DLD1 (cell line): ENCODE results near the gene OGFOD3.

Source experiments
- in situ Hi-C: cut with HindIII; loops from 2 replicates; pipeline ENCODE4 v1.10.0; 2017; ENCODE audit warnings: low sequenced_read_pairs

OGFOD3 gene

DNA sequence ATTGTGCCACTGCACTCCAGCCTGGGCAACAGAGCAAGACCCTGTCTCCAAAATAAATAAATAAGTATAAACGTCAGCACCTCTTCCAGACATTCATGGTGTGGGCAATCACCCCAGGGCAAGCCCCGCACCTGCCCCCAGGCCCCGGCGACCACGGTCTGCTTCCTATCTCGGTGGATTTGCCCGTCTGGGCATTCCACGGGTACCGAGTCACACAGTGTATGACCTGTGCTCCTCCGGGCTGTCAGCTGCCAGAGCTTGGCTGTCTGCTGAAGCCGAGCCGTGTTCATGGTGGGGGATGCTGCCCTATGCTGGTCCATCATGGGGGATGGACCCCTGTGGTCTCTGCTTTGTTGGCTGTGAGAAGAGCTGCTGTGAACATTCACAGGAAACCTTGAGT, 16.7 kb upstream of the OGFOD3 start:
- in situ Hi-C loops, result no loop called here

- in situ Hi-C loops, result no loop called here
Measured at GRCh38 chr17:82434216-82434565, 15.8 kb upstream of the OGFOD3 start.

DNA sequence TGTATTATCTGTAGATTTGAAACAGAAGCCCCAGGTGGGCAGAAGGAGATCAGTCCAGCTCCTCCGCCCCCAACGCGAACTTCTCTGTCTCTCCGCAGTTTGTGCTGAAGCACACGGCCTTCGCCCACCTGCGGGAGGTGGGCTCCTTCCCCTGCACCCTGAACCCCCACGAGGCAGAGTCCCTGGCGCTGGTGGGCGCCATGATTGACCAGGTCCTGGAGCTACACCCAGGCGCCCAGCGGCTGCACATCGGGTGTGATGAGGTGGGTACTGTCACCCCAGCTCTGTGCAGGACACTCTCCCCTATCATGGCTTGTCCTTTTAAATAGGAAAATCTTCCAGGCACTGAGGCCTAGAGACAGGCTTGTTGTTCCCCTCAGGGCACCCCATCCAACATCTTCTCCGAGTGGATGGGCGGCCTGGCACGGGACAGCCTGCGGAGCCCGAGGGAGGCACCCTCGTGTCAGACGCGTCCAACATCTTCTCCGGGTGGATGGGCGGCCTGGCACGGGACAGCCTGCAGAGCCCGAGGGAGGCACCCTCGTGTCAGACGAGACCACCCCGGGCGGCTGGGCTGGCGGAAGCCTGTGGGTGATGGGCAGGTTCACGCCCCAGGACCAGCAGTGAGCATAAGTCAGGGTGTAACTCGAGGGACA, 15.3 kb upstream of the OGFOD3 start:
- in situ Hi-C loops, result no loop called here

- in situ Hi-C loops, result no loop called here
Measured at GRCh38 chr17:82432017-82432416, 13.6 kb upstream of the OGFOD3 start.

DNA sequence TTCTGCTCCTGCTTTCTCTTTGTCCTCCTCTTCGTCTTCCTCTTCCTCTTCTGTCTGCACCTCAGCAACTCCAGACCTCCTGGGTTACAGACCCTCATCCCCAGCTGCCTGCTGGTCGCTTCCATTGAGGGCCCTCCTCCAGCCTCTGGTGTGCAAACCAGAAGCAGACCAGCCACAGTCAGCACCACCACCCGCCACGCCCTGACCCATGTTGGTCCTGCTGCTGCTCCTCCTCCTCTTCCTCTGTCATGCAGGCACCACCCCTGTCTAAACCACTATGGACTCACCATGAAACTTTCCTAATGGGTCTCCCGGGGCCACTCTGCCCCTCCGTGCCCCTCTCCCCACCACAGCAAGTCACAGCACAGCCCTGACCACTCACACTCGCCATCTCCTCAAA, 11.4 kb upstream of the OGFOD3 start:
- in situ Hi-C loops, result no loop called here

GRCh38 chr17:82428546-82428945, 10.2 kb upstream of the OGFOD3 start:
- in situ Hi-C loops, result no loop called here

DNA sequence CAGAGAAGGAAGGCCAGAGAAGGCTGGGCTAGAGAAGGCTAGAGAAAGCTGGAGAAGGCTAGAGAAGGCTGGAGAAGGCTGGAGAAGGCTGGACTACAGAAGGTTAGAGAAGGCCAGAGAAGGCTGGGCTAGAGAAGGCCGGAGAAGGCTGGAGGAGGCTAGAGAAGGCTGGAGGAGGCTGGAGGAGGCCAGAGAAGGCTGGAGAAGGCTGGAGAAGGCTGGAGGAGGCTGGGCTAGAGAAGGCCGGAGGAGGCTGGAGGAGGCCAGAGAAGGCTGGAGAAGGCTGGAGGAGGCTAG, 6.4 kb upstream of the OGFOD3 start:
- in situ Hi-C loops, result no loop called here

DNA sequence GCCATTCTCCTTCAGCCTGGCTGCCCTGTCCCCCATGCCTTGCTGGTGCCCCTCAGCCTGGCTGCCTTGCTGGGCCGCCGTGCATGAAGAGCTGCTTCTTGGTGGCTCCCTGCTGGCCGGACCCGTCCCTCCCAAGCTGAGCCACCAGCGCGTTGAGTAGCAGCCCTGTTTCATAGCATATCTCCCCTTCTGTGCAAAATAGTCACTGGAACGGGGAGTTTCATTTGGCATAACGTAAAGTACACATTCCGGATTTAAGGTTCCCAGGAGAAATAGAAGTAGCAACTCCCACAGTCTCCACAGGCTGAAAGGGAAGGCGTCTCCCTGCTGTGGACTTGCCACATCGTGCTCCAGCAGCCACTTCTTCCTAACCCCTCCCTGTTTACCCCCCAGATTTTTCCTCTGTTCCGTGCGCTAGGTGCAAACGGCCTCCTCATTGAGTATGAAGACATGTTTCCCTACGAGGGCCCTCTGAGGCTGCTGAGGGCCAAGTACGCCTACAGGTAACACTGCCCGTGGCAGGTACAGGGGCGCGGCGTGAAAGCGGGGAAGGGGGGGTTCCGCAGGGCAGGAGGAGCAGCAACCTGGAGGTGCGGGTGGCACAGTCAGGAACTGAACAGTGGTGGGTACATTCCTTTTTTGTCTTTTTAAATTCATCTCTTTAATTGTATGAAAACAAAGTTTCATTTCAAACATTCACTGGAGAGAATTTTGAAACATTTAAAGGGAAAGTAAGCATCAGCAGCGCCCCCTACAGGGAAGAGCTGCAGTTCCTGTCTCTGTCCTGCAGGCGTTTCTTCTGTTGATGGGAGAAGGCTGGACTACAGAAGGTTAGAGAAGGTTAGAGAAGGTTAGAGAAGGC, 5.8 kb upstream of the OGFOD3 start:
- in situ Hi-C loops, result no loop called here

DNA sequence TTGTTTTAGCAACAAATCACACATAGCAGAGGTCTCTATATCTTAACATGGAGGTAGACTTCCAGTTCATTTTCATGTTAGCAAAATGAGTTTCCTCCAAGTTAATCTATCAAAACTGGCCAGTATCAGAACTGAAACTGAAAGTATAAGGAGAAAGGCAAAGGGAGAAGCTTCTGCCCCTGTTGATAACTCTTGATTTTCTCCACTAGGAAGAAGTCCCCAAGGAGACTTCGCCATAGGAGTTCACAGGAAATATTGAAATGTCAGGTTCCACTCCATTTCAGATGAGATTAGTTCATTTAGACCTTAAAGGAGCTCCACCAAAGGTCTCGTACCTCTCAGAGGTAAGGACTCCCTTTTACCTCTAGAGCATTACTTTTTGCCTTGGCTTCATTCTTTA, 1.2 kb upstream of the OGFOD3 start:
- in situ Hi-C loops, result loop anchor here (10.0 kb wide), 1 partner anchor 55 kb away; no protein-coding TSS in a partner anchor

GRCh38 chr17:82416771-82417170, 1.6 kb downstream of the OGFOD3 start:
- in situ Hi-C loops, result loop anchor here (10.0 kb wide), 1 partner anchor 52 kb away; no protein-coding TSS in a partner anchor

- in situ Hi-C loops, result loop anchor here (10.0 kb wide), 1 partner anchor 51 kb away; no protein-coding TSS in a partner anchor
Measured at GRCh38 chr17:82416264-82416663, 2.1 kb downstream of the OGFOD3 start.

DNA sequence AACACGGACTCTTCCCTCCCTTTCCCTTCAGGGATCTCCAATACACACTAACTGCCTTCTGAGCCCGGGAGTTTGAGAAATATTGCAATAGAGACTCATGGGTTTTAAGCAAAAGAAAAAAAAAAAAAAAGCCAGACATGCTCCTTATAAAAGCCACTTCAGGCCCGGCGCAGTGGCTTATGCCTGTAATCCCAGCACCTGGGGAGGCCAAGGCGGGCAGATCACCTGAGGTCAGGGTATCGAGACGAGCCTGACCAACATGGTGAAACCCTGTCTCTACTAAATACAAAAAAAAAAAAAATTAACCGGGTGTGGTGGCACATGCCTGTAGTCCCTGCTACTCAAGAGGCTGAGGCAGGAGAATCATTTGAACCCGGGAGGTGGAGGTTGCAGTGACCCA, 2.6 kb downstream of the OGFOD3 start:
- in situ Hi-C loops, result loop anchor here (10.0 kb wide), 1 partner anchor 51 kb away; no protein-coding TSS in a partner anchor

GRCh38 chr17:82415336-82415735, 3.0 kb downstream of the OGFOD3 start:
- in situ Hi-C loops, result loop anchor here (10.0 kb wide), 1 partner anchor 51 kb away; no protein-coding TSS in a partner anchor

GRCh38 chr17:82414548-82415281, 3.7 kb downstream of the OGFOD3 start:
- in situ Hi-C loops, result loop anchor here (10.0 kb wide), 1 partner anchor 50 kb away; no protein-coding TSS in a partner anchor

GRCh38 chr17:82412535-82413520, 5.6 kb downstream of the OGFOD3 start:
- in situ Hi-C loops, result loop anchor here (10.0 kb wide), 1 partner anchor 48 kb away; no protein-coding TSS in a partner anchor

DNA sequence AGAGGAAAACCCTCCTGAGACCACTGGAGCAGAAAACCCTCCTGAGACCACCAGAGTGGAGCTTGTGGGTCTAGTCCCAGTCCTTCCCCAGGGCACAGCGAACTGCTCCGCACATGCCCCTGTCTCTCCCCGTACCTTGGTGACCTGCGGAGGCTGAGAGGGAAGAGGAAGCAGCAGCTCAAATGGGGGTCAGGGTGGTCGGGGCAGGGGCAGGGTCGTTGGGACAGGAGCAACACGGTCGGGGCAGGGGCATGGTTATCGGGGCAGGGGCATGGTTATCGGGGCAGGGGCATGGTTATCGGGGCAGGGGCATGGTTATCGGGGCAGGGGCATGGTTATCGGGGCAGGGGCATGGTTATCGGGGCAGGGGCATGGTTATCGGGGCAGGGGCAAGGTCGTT, 6.3 kb downstream of the OGFOD3 start:
- in situ Hi-C loops, result loop anchor here (10.0 kb wide), 1 partner anchor 47 kb away; no protein-coding TSS in a partner anchor

DNA sequence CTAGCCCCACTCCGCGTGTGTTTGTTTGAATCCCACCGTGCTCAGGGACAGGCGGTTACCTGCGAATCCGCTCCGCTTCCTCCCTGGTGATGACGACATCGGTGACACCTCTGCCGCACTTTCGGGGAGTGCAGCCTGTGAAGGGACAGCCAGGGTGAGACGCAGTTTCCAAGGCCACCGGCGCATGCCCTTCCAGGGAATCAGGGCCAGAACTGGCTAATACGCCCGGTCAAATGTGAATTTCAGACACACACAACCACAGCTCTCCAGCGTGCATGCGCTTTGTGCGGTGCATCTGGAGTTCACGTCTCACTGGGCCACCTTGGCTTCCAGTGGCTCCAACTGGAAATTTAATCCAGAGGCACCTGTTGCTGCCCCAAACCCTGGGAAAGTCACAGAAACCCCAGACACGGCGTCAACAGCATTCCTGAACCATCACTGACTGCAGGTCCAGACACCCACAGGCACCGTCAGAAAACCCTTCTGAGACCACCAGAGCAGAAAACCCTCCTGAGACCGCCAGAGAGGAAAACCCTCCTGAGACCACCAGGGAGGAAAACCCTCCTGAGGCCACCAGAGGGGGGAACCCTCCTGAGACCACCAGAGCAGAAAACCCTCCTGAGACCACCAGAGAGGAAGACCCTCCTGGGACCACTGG, 6.9 kb downstream of the OGFOD3 start:
- in situ Hi-C loops, result loop anchor here (10.0 kb wide), 1 partner anchor 47 kb away; no protein-coding TSS in a partner anchor

GRCh38 chr17:82410014-82410716, 8.2 kb downstream of the OGFOD3 start:
- in situ Hi-C loops, result loop anchor here (10.0 kb wide), 1 partner anchor 45 kb away; no protein-coding TSS in a partner anchor

DNA sequence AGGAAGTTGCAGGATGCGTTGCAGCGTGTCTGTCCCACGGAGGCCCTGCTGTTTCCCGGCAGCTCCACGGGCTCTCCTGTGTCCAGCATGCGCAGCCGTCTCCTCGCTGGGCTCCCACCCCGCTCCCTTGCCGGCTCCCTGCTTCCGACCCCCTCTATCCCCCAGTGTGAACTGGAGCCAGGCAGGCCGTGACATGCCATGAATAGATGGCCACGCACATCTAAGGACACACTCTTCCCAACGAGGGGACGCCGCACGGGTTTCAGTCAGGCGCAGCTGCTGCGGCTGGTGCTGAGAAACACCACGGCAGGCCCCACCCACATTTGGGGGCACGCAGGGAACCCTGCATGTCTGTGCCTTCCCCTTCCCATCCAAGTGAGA, 9.5 kb downstream of the OGFOD3 start:
- in situ Hi-C loops, result no loop called here
